ENCODE results near the gene ANXA6. TPM values are rescaled to one million over a fixed set of nuclear protein-coding genes. Genes with fewer than 3 reads are reported as not detected.

The ANXA6 gene
- polyA plus RNA-seq, 1 donor (not counting 4 experiments of a cell fraction or from before 2014, with no cell fraction given) = 37.0 TPM

DNA sequence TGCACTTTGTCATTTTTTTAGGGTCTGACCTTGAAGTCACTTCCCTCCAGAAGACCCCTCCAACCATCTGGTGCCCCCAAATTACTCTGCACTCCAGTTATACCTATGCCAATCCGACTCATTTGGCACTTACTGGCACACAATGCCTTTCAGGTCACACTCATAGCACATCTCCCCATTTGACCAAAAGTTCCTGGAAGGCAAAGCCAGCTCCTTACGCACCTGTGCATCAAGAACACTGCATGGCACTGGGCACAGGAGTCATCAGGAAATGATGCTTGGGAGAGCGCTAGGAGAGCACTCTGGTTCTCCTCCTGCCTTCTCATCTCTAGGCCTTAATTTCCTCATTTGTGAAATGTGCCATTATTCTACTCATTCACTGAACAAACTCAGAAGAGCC is 79.6 kb downstream of the ANXA6 start:
- peaks cover 2% of the 10 kb centered on the region for H3K9me3 ChIP-seq (ENCODE audit: control insufficient read depth, low read depth, low read length)
- dilution Hi-C loops (cut with MboI; ENCODE audit: extremely low pct_ligation_motif_present, low sequenced_read_pairs) = no loop called here
- H3K36me3 ChIP-seq (ENCODE audit: control insufficient read depth in 2 of 2, extremely low read depth in 1 of 2, insufficient read depth in 2 of 2, low read length in 2 of 2) = peaks cover 11 to 20% of the 10 kb centered on the region in 2 experiments
- FAIRE-seq = no peak
- peaks cover 2% of the 10 kb centered on the region for H3K9me1 ChIP-seq (ENCODE audit: control insufficient read depth, extremely low read depth, insufficient read depth, low read length)
- peaks cover 58% of the 10 kb centered on the region for H3K4me1 ChIP-seq (ENCODE audit: control insufficient read depth, extremely low read depth, insufficient read depth, low read length)
- H4K20me1 ChIP-seq (ENCODE audit: control insufficient read depth, extremely low read depth, insufficient read depth, low read length) = no peaks in the 10 kb centered on the region
- no peak for TF ChIP-seq EZH2 (IDR thresholded peaks at IDR 0.05; ENCODE audit: low read length)
- TF ChIP-seq, protein P1, sequence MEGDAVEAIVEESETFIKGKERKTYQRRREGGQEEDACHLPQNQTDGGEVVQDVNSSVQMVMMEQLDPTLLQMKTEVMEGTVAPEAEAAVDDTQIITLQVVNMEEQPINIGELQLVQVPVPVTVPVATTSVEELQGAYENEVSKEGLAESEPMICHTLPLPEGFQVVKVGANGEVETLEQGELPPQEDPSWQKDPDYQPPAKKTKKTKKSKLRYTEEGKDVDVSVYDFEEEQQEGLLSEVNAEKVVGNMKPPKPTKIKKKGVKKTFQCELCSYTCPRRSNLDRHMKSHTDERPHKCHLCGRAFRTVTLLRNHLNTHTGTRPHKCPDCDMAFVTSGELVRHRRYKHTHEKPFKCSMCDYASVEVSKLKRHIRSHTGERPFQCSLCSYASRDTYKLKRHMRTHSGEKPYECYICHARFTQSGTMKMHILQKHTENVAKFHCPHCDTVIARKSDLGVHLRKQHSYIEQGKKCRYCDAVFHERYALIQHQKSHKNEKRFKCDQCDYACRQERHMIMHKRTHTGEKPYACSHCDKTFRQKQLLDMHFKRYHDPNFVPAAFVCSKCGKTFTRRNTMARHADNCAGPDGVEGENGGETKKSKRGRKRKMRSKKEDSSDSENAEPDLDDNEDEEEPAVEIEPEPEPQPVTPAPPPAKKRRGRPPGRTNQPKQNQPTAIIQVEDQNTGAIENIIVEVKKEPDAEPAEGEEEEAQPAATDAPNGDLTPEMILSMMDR (optimal IDR thresholded peaks at IDR 0.05 in 1 of 3, IDR thresholded peaks at IDR 0.05 in 1 of 3, conservative IDR thresholded peaks at IDR 0.05 in 1 of 3; ENCODE audit: extremely low read depth in 1 of 3, insufficient read depth in 2 of 3, low read length in 3 of 3) = no peak
- DNase-seq (ENCODE audit: low read depth, low spot score) = no peak
- H3K27me3 ChIP-seq (ENCODE audit: control insufficient read depth, extremely low read depth, insufficient read depth, low read length) = no peaks in the 10 kb centered on the region
- H3K27ac ChIP-seq (ENCODE audit: control insufficient read depth, insufficient read depth, low read length) = no peak overlapping the region
- no peak overlapping the region for H3K9ac ChIP-seq (ENCODE audit: control insufficient read depth, extremely low read depth, insufficient read depth, low read length)
- no peak overlapping the region for H3K4me3 ChIP-seq (ENCODE audit: control insufficient read depth in 2 of 3, extremely low read depth in 1 of 3, insufficient read depth in 2 of 3, low read depth in 1 of 3, low read length in 3 of 3)
- H2AFZ ChIP-seq (ENCODE audit: control insufficient read depth, low read length) = no peak overlapping the region
- no peak overlapping the region for H3K4me2 ChIP-seq (ENCODE audit: control insufficient read depth, extremely low read depth, insufficient read depth, low read depth, low read length)
- peaks cover 69% of the 10 kb centered on the region for H3K79me2 ChIP-seq (ENCODE audit: control insufficient read depth, insufficient read depth, low read length)

DNA sequence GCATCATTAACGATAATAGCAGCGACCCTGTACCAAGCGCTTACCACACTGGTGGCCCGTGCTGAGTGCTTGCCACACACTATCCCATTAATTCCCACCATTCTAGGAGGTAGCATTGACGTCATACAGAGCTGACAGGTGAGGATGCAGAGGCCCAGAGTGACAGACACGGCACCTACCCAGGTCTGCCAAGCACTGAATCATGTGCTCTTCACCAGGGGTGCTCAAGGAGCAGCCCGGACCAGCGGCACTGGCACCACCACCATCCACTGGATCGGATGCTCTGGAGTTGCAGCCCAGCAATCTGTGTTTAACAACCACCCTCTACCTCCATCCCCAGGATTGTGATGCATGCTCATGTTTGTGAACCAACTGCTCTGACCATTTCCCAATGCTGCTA is 80.2 kb downstream of the ANXA6 start:
- Histone ChIP-seq H3K27me3 (ENCODE audit: control insufficient read depth, extremely low read depth, insufficient read depth, low read length) (no peaks in the 10 kb centered on the region), H3K9me1 (ENCODE audit: control insufficient read depth, extremely low read depth, insufficient read depth, low read length) (peaks cover 2% of the 10 kb centered on the region), H3K4me3 (ENCODE audit: control insufficient read depth in 2 of 3, extremely low read depth in 1 of 3, insufficient read depth in 2 of 3, low read depth in 1 of 3, low read length in 3 of 3) (no peak overlapping the region), H2AFZ (ENCODE audit: control insufficient read depth, low read length) (no peak overlapping the region), H3K4me2 (ENCODE audit: control insufficient read depth, extremely low read depth, insufficient read depth, low read depth, low read length) (no peak overlapping the region), H3K9ac (ENCODE audit: control insufficient read depth, extremely low read depth, insufficient read depth, low read length) (no peak overlapping the region), H3K4me1 (ENCODE audit: control insufficient read depth, extremely low read depth, insufficient read depth, low read length) (peaks cover 55% of the 10 kb centered on the region), H3K36me3 (ENCODE audit: control insufficient read depth in 2 of 2, extremely low read depth in 1 of 2, insufficient read depth in 2 of 2, low read length in 2 of 2) (peaks cover 11 to 20% of the 10 kb centered on the region in 2 experiments), H3K79me2 (ENCODE audit: control insufficient read depth, insufficient read depth, low read length) (peaks cover 66% of the 10 kb centered on the region), H3K9me3 (ENCODE audit: control insufficient read depth, low read depth, low read length) (peaks cover 2% of the 10 kb centered on the region), H3K27ac (ENCODE audit: control insufficient read depth, insufficient read depth, low read length) (peak overlapping the region; percentile 82), H4K20me1 (ENCODE audit: control insufficient read depth, extremely low read depth, insufficient read depth, low read length) (no peaks in the 10 kb centered on the region)
- no peak for TF ChIP-seq EZH2 (IDR thresholded peaks at IDR 0.05; ENCODE audit: low read length)
- TF ChIP-seq, protein P1 (optimal IDR thresholded peaks at IDR 0.05 in 1 of 3, IDR thresholded peaks at IDR 0.05 in 1 of 3, conservative IDR thresholded peaks at IDR 0.05 in 1 of 3; ENCODE audit: extremely low read depth in 1 of 3, insufficient read depth in 2 of 3, low read length in 3 of 3) = no peak
- FAIRE-seq (no peak), DNase-seq (ENCODE audit: low read depth, low spot score) (no peak)
- dilution Hi-C loops (cut with MboI; ENCODE audit: extremely low pct_ligation_motif_present, low sequenced_read_pairs) = no loop called here
